Measurements from ENCODE around the gene HLCS.

HLCS gene

GRCh38 chr21:36913247-36914169 is 53.0 kb downstream of the HLCS start:
- DNase-seq (ENCODE audit: low read depth, low spot score), result no peak
- ChIA-PET CTCF (interaction anchor here (0.9 to 5.6 kb wide), 6 partner anchors 11 to 491 kb away, joined by 3 to 28 read pairs (median 4); no protein-coding TSS in a partner anchor), POLR2A (no interaction called here)
- no peak overlapping the region for H3K4me3 ChIP-seq (ENCODE audit: low read depth, low read length)
- no peak for TF ChIP-seq CTCF (IDR thresholded peaks at IDR 0.05; ENCODE audit: insufficient read depth, low read length, missing control alignments)

GRCh38 chr21:36910581-36911307 is 55.7 kb downstream of the HLCS start:
- no peak for DNase-seq (ENCODE audit: low read depth, low spot score)
- no peak overlapping the region for H3K4me3 ChIP-seq (ENCODE audit: low read depth, low read length)
- no peak for TF ChIP-seq CTCF (IDR thresholded peaks at IDR 0.05; ENCODE audit: insufficient read depth, low read length, missing control alignments)
- POLR2A ChIA-PET, result no interaction called here
- CTCF ChIA-PET, result interaction anchor here (1.7 kb wide), 1 partner anchor 280 kb away, joined by 9 read pairs; no protein-coding TSS in a partner anchor

GRCh38 chr21:36909901-36910561 is 56.4 kb downstream of the HLCS start:
- CTCF ChIA-PET, result no interaction called here
- POLR2A ChIA-PET, result no interaction called here
- DNase-seq (ENCODE audit: low read depth, low spot score), result peak; percentile 98
- no peak overlapping the region for H3K4me3 ChIP-seq (ENCODE audit: low read depth, low read length)
- TF ChIP-seq CTCF (IDR thresholded peaks at IDR 0.05; ENCODE audit: insufficient read depth, low read length, missing control alignments), result no peak

GRCh38 chr21:36909423-36909822 is 57.0 kb downstream of the HLCS start:
- TF ChIP-seq CTCF (IDR thresholded peaks at IDR 0.05; ENCODE audit: insufficient read depth, low read length, missing control alignments), result no peak
- ChIA-PET CTCF (no interaction called here), POLR2A (no interaction called here)
- DNase-seq (ENCODE audit: low read depth, low spot score), result no peak
- no peak overlapping the region for H3K4me3 ChIP-seq (ENCODE audit: low read depth, low read length)

GRCh38 chr21:36908260-36908908 is 58.1 kb downstream of the HLCS start:
- ChIA-PET POLR2A (no interaction called here), CTCF (interaction anchor here (0.6 to 1.4 kb wide), 4 partner anchors 9 to 1162 kb away, joined by 3 to 7 read pairs (median 4); no protein-coding TSS in a partner anchor)
- no peak overlapping the region for H3K4me3 ChIP-seq (ENCODE audit: low read depth, low read length)
- no peak for DNase-seq (ENCODE audit: low read depth, low spot score)
- TF ChIP-seq CTCF (IDR thresholded peaks at IDR 0.05; ENCODE audit: insufficient read depth, low read length, missing control alignments), result no peak

All from AG04449 (cell line).